Raji (cell line): ENCODE measurements around the gene WDR46.

Experiments
- POLR2A ChIP-seq: IDR thresholded peaks from 2 replicates; pipeline ENCODE4 v1.6.1; 2011; ENCODE audit warnings: low read depth, low read length, control low read depth; ENCODE audit not compliant: insufficient read depth

Gene WDR46

DNA sequence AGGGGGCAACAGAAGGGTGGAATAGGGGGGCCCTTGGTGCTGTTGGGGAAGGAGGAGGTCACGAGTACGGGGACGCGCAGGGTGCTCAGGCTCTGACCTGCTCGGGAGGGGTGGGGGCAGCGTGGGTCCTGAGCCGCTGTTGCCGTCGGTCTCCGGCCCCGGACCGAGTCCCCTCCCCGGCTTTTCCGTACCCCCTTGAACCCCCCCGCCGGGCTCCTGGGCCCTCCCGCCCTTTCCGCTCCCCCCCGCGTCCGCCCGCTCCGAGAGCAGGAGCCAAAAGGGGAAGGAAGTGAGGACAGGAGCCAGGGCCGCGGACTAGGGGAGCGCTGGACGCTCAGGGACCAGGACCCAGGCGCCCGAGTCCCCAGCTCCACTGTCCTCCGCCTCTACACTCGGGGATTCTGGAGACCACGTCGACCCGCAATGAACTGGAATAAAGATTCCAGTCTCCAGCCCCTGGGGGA lies 9.8 kb upstream of the WDR46 start, which contains the start of gene RGL2:
RGL2 (minus strand) TSS at position 170 of the 464 bp plus-strand sequence. CDS start 332 bp downstream, outside the sequence.
- no peak for TF ChIP-seq POLR2A

DNA sequence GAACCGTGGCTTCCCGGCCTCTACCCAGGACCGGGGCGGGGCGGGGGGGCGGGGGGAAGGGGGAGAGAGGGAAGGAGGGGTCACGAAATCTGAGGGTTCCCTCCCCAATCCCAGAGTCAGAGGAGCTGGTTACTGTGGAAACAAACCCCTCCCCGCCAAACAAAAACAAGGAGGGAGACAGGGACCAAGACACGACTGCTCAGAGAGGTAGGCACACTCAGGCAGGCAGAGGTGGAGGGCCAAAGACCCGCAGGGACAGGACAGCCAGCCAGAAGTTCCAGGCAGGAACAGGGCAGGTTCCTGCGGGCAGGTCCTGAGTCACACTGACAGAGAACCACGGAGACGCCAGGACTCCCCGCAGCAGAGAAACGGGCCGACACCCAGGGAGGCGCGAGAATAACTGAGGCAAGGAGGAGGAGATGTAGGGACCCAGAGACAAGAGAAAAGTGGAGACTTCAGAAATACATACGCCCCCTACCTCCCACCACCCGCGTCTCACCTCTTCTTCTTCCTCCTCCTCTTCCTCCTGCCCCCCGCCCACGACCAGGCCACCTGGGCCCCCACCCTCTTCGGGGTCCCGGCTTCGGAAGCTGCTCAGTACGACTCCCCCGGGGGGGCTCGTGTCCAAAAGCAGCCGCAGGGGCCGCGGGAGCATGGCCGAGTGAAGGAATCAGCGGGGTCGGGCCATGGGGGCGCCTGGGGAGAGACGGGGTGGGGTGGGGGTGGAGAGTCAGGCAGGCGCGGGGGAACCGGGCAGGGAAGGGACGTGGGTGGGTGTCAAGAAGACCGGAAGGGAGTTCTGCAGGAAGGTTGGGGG lies 9.1 kb upstream of the WDR46 start:
- TF ChIP-seq POLR2A = no peak; the same call in 1 of the 2 replicates

DNA sequence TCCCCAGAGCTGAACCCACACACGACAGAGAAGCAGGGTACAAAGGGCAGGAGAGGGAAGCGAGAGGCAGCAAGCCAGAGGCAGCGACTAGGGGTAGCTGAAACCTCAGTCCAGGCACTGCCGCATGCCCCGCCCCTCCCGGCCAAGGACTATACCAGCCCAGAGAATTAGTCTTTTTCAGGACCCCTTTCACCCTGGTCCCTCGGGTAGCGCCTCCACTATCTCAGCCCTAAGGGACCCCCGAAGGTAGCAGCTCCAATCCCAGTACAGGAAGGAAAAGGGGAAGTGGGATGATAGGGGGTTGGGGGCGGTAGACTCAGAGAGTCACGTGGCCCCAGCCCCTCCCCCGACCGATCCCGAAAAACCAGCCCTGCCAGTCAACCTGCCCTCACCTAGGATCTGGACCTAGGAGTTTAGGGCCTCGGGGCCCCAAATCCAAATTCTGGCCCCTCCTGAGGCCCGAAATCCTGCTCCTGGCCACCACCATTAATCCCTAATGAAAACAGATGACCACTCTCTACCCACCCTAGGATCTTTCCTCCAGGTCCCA lies 8.4 kb upstream of the WDR46 start:
- no peak for TF ChIP-seq POLR2A

DNA sequence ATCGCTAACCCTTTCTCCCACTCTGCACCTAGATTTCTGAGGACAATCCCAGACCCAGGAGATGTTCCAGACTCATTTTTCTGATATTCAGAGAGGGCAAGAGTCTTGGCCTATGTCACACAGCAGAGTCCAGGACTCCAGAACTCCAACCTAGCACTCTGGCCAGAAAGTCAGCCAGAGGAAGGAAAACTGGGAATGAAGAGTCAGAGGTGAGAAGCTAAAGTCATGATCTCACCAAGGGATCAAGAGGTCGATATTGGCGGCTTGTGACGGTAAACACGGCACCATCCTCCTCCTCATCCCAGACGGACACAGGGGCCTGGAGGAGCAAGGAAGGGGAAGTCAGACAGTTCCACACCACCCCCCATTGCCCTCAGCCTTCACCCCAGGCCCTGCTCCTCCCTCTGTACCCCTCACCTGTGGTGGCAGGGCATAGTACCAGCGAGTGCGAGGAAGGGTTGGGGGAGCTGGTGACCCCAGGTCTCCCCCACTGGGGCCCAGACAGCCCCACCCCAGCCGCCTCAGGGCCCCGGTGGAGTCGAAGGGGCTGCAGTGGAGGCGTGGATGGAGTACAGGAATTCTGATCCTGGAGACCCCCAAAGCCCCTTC lies 7.9 kb upstream of the WDR46 start:
- no peak for TF ChIP-seq POLR2A

DNA sequence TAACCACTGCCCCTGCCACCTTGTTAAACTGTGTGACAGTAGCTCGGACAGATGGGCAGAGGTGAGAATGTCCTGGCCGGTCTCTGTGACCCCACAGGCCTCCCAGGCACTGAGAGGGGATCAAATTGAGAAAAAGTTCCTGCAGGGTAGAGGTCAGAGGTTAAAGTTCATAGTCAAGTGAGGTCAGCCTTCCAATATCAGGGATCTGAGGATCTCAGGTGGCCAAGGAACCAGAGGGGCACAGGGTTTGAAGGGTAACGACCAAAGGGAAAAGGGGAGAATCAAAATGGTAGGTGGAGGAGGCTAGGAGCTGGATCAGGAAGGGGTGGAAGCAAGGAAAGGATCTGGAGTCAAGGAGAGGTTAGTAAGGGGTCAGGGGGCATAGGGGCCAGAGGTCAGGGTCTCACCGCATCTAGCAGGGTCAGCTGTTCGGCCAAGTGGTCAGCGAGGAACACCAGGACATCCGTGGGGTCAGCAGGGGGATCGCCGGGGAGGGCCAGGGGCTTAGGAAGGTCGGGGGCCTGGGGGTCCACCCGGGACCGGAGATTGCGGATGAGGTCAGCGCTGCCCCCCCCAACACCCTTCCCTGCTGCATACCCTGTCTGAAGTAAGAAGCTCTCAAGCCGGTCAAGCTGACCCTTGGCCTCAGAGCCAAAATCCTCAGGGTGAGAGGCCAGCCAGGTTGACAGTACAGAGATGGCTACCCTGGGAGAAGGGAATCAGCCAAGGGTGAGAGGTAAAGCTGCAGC lies 6.8 kb upstream of the WDR46 start:
- no peak for TF ChIP-seq POLR2A

DNA sequence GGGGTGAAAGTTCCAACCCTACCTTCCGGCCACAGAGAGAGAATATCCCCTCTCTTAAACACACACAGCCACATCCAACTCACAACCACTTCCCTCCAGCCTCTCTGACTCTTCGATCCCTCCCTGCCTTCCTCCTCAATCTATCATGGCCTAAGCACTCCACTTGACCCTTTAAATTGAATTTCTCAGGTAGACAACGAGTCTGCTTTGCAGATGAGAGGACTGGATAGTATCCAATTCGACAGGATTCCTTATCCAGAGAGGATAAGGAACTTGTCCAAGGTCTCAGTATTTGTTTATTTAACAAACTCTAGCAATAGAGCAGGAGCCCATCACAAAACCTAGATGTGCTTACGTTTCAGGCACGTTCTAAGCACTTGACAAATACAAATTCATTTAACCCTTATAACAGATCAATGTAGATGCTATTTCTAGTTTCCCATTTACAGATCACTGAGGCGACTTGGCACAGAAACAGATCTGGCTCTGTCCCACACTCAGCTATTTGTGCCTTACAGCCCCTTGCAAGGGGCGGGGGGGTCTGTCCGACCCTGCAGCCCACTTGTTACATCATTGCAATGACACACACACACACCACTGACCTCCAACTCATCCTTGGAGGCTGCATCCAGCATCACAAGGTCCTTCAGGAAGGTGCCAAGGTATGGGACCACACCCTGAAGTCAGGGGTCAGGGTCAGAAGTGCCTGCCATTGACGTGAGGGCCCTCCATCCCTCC lies 5.2 kb upstream of the WDR46 start:
- no peak for TF ChIP-seq POLR2A

DNA sequence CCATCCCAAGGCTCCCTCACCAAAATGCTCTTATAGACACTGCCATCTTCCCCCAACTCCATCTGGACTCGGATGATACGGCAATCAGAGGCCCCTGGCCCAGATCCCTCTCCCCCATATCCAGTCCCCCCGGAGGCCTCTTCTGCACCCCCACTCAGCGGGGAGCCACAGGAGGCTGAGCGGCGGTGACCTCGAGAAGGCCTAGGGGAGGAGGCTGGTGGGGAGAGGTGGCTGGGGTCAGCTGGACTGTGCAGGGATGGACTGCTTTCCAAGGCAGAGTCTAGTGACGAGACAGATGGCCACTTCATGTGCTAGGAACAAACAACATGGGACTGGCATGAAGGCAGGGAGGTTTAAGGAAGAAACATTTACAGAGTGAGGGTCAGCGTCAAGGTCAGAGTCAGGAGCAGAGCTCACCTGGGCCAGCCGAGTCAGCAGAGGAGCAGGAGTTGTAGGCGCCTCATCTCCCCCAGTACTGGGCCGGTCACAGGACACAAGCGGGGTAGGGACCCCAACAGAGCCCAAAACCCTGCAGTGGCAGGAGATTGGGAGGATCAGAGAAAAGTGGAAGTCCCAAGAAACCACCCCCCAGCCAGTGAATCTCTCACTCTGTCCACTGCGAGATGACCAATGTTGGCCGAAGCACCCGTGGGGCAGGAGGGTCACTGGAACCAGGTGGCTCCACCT lies 4.1 kb upstream of the WDR46 start:
- TF ChIP-seq POLR2A = no peak

DNA sequence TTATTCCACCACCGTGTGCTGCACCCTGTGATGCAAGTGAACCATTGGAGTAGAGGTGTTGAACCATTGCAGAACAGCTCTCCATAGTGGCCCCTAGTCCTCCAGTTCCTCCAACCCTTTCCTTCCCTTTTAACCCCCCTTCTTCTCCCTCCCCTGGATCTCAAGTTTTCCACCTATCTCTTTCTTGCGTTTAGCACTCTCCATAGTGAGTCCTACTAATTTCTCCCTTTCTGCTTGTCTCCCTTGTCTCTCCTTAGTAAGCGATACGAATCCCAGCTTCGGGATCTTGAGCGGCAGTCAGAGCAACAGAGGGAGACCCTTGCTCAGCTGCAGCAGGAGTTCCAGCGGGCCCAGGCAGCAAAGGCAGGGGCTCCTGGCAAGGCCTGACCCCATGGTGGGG lies 1.4 kb upstream of the WDR46 start:
- TF ChIP-seq POLR2A = 0 out of 2 replicates have a peak, but pooled peaks have one; percentile 4

DNA sequence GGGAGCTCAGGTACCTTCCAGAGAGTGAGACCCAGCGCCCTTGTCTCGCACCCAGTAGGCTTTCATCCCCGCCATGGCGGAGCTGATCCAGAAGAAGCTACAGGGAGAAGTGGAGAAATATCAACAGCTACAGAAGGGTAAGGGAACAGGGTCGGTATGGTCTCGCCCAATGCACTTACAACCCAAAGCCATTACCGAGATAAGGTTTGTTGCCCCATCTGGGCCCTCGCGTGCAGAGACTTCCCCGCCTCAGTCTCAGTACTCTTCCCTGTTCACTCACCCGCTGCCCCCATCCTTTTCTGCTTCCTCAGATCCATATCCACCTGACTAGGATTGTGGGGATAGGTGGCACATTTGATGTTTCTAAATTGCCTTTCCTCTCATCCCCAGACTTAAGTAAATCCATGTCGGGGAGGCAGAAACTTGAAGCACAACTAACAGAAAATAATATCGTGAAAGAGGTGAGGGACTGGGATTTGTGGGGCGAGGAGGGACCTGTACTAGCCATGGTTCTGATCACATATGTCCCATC lies 811 bp upstream of the WDR46 start:
- no peak for TF ChIP-seq POLR2A

DNA sequence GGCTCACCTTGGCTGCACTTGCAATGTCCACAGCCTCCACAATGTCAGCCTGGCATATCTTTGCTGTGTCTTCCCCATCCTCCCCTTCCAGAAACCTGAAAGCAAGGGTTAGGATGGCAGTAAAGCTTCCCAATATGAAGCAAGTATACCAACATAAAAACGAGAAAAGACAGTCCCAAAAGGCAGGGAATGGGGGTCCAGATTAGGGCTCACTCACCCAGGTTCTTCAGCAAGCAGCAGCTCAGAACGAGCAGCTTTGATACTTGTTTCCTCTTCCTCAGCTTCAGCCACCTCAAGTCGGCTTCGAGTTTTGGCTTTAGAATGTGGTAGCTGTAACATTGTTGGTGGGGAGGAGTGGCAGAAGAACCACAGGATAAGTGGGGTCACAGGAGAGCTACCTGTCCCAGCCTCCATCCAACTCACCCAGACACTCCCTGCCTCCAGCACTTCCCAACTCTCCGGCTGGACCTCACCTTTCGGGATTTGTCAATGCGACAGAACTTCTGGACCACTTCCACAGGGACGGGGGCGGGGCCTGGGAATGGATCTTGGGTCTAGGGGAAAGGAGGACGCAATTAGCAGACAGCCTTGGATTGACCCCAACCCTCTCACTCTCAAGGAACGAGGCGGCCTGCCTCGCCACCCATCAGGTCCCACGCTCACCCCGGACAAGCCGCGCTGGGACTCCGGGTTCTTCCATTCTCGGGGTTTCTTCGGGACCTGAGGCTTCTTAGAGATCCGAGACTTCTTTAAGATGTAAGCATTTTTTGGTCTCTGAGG lies 708 bp downstream of the WDR46 start:
- no peak for TF ChIP-seq POLR2A

DNA sequence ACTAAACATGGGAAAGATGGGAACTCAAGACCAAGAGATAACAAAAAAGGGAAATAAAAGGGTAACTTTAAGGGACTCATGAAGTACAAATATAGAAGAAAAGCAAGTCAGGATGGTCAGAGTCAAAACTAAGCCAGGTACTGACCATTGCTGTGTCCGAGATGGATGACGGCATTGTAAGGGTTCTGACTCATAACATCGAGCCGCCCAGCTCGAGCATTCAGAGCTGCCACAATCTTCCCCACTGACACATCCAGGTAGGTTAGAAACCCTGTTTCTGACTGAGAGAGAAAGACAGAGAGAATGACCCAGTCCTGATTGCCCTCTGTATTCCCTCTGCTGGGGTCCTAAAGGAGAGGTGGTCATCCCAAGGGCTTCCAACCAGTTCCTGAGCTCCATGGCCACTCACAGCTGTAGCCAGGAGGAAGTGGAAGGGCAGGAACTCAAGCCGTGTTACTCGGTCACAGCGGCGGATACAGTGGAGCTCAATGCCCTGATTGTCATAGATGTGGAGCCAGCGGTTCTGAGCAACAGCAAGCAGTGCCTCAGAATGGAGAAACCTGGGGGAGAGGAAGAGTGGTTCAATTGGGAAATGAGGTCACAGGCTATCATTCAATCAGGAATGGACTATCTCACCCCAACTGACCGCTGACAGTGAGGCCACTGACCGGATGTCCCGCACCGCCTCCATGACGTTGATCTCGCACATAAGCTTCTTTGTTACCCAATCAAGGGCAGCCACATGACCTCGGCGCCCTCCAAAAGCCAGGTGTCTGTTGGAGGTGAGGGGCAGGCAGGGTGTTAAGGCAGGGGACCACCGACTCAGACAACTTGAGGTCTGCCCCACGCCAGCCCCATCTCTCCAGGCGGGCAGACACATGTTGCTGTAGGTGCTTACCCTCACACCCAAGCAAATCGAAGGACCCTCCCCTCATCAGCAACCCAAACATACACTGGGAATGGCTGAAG lies 1.8 kb downstream of the WDR46 start:
- TF ChIP-seq POLR2A = no peak

DNA sequence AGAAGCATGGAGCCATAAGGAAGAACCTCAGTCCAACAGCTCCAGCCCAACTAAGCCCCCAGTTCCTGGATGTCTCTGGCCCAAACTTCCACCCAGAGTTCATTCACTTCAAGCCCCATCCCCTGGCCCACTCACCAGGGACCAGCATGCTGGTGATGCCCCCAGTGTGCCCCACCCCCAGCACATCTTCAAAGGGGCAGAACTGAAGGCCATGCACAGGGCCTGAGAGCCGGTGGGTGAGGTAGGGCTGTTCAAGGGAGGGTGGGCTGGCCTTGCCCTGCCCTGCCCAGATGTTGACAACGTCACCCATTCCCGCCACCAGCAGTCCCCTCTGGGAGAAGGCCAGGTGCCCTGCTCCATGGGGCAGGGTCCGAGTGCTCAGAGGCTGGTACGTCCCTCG lies 8.5 kb downstream of the WDR46 start:
- TF ChIP-seq POLR2A = no peak
